ENCODE results near the gene PKD2L2.
"Not testable (repeated sequence)": the region's sequence is repeated elsewhere in the genome, so short reads cannot be mapped to it uniquely, and the experiment has no call there.

PKD2L2 gene

GRCh38 chr5:137890845-137891244 is 1.6 kb downstream of the PKD2L2 start:
- DNase-seq, result no peak

- no peak for DNase-seq
Observed at GRCh38 chr5:137891849-137892248, 2.6 kb downstream of the PKD2L2 start.

GRCh38 chr5:137894586-137894985 is 5.3 kb downstream of the PKD2L2 start:
- DNase-seq, result no peak

GRCh38 chr5:137896560-137896959 is 7.3 kb downstream of the PKD2L2 start:
- no peak for DNase-seq

GRCh38 chr5:137899493-137899892 is 10.2 kb downstream of the PKD2L2 start:
- DNase-seq, result no peak

- DNase-seq, result no peak
Observed at GRCh38 chr5:137901011-137901817, 12.0 kb downstream of the PKD2L2 start.

- DNase-seq, result no peak
Observed at GRCh38 chr5:137902408-137903133, 13.3 kb downstream of the PKD2L2 start.

- DNase-seq, result no peak
Observed at GRCh38 chr5:137914758-137915157, 25.5 kb downstream of the PKD2L2 start.

- DNase-seq, result no peak
Observed at GRCh38 chr5:137916923-137917322, 27.7 kb downstream of the PKD2L2 start.

- DNase-seq, result no peak
Observed at GRCh38 chr5:137921931-137922330, 32.7 kb downstream of the PKD2L2 start.

- DNase-seq, result no peak
Observed at GRCh38 chr5:137923856-137924255, 34.6 kb downstream of the PKD2L2 start.

- DNase-seq, result no peak
Observed at GRCh38 chr5:137932800-137933199, 43.5 kb downstream of the PKD2L2 start.

GRCh38 chr5:137933491-137933911 is 44.2 kb downstream of the PKD2L2 start:
- DNase-seq, result no peak

- DNase-seq, result no peak
Observed at GRCh38 chr5:137935190-137935589, 45.9 kb downstream of the PKD2L2 start.

- DNase-seq, result no peak
Observed at GRCh38 chr5:137935694-137936093, 46.4 kb downstream of the PKD2L2 start.

GRCh38 chr5:137937994-137938750 is 48.9 kb downstream of the PKD2L2 start:
- no peak for DNase-seq

GRCh38 chr5:137938751-137939143 is 49.5 kb downstream of the PKD2L2 start:
- DNase-seq, result no peak

- DNase-seq, result no peak
Observed at GRCh38 chr5:137939331-137939730, 50.1 kb downstream of the PKD2L2 start.

- DNase-seq, result not testable (repeated sequence)
Observed at GRCh38 chr5:137944280-137944679, 55.0 kb downstream of the PKD2L2 start.

- no peak for DNase-seq
Observed at GRCh38 chr5:137945825-137946224, 56.6 kb downstream of the PKD2L2 start.

- no peak for DNase-seq
Observed at GRCh38 chr5:137954131-137954879, 65.0 kb downstream of the PKD2L2 start.

- DNase-seq, result no peak
Observed at GRCh38 chr5:137957948-137958347, 68.7 kb downstream of the PKD2L2 start.

- no peak for DNase-seq
Observed at GRCh38 chr5:137959488-137959887, 70.2 kb downstream of the PKD2L2 start.
